ENCODE data around the gene TMEM125.

Gene TMEM125

GRCh38 chr1:43293176-43293575 lies 23.4 kb downstream of the TMEM125 start:
- no peaks in the 10 kb centered on the region for H3K9me3 Mint-ChIP-seq
- ATAC-seq (no peak), DNase-seq (no peak)
- peaks cover 24% of the 10 kb centered on the region for H3K4me1 Mint-ChIP-seq
- H3K27ac Mint-ChIP-seq, result peak overlapping the region; percentile 62 to 79
- H3K4me3 Mint-ChIP-seq, result no peak overlapping the region
- H3K27me3 Mint-ChIP-seq, result no peaks in the 10 kb centered on the region

DNA sequence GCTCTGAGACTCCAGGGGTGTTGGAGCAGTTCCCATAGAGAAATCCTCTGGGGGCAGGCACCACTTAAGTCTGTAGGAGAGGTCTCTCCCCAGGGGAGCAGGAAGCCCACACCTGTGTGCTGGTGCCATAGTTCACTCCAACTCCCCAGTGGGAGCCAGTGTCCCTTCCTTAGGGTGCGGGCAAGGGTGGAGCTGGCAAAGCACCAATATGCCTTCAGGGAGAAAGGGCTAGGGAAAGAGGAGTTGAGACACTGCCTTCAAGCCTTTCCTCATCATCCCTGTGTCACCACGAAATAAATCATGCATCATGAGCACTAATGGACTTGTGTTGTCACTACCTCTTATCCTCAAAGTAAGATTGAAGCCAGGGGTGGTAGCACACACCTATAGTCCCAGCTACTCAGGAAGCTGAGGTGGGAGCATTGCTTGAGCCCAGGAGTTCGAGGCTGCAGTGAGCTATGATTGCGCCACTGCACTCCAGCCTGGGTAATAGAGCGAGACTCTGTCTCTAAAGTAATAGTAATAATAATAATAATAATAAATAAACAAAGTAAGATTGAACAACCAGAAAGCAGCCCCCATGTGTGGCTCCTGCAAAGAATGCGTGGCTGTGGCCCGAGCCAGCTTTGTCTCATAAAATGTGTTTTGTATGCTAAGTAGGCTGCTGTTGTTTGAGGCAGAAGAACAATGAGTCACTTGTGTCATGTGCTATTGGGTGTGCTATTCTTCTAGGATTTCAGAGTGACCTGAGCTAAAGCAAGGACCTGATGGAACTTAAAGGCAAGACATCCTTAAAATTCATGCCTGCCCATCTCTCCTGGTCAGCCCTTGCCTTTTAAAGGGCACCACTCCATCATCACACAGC lies 24.3 kb downstream of the TMEM125 start:
- H3K4me1 Mint-ChIP-seq, result peaks cover 24% of the 10 kb centered on the region

GRCh38 chr1:43294761-43295160 lies 25.0 kb downstream of the TMEM125 start:
- ATAC-seq (no peak), DNase-seq (no peak)
- Mint-ChIP-seq H3K9me3 (no peaks in the 10 kb centered on the region), H3K27ac (peak overlapping the region in 1 of 2 donors; percentile 19), H3K4me1 (peaks cover 24% of the 10 kb centered on the region), H3K27me3 (no peaks in the 10 kb centered on the region), H3K4me3 (no peak overlapping the region)

More for the DNA sequence above, 24.3 kb downstream of the TMEM125 start:
- Mint-ChIP-seq H3K9me3 (no peaks in the 10 kb centered on the region), H3K27ac (peak overlapping the region in 1 of 2 donors; percentile 79), H3K4me3 (no peak overlapping the region), H3K27me3 (no peaks in the 10 kb centered on the region)
- DNase-seq, result no peak
- no peak for ATAC-seq

GRCh38 chr1:43296207-43296606 lies 26.4 kb downstream of the TMEM125 start:
- H3K27ac Mint-ChIP-seq, result peak overlapping the region in 1 of 2 donors; percentile 94
- H3K9me3 Mint-ChIP-seq, result no peaks in the 10 kb centered on the region
- H3K4me3 Mint-ChIP-seq, result no peak overlapping the region
- ATAC-seq (no peak), DNase-seq (no peak)
- peaks cover 30% of the 10 kb centered on the region for H3K4me1 Mint-ChIP-seq
- H3K27me3 Mint-ChIP-seq, result no peaks in the 10 kb centered on the region

DNA sequence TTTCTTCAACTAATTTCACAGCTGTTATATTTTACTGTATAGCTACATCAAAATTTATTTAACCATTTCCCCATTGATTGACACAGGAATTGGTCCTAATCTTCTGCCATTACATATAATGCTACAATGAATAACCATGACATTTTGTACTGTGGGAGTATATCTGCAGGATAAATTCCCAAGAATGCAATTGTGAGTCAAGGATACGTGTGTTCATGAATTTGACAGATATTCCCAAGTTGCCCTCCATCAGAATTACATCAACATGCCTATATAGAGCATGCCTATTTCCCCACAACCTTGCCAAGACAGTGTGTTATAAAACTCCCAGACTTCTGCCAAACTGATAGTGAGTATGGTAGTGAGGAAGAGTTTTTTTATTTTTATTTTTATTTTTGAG lies 28.3 kb downstream of the TMEM125 start:
- no peak for DNase-seq

GRCh38 chr1:43299101-43299500 lies 29.3 kb downstream of the TMEM125 start:
- no peaks in the 10 kb centered on the region for H3K9me3 Mint-ChIP-seq
- H3K27me3 Mint-ChIP-seq, result no peaks in the 10 kb centered on the region
- no peak for ATAC-seq
- DNase-seq, result no peak
- H3K27ac Mint-ChIP-seq, result no peak overlapping the region
- H3K4me3 Mint-ChIP-seq, result no peak overlapping the region
- peaks cover 30% of the 10 kb centered on the region for H3K4me1 Mint-ChIP-seq

More for the DNA sequence above, 28.3 kb downstream of the TMEM125 start:
- Mint-ChIP-seq H3K4me3 (no peak overlapping the region), H3K27me3 (no peaks in the 10 kb centered on the region), H3K4me1 (peaks cover 30% of the 10 kb centered on the region), H3K9me3 (no peaks in the 10 kb centered on the region), H3K27ac (peak overlapping the region in 1 of 2 donors; percentile 9)
- ATAC-seq, result no peak

DNA sequence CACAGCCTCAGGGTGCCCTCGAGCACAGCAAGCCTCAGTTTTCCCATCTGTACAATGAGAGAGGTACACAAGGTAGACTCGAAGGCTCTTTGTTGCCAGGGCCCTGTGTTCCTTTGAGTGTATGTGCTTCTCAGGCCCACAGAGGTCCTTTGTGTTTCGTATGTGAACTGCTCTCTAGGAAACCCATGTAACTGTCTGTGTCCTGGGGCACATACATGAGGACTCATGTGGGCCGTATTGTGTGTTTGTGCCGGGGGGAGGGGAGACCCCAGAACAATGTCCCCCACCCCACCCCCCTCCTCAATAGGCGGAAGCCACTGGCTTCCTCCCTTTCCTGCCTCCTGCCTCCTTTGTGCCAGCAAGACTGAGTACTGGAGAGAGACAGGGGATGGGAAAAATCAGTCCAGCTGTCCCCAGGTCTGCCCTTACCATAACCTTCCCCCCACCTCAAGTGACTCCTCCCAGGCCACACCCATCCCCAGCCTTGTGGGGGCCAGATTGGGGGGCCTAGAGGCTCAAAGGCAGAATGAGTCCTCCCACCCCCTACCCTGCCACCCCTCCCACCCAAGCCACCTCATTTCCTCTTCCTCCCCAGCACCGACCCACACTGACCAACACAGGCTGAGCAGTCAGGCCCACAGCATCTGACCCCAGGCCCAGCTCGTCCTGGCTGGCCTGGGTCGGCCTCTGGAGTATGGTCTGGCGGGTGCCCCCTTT lies 30.8 kb downstream of the TMEM125 start, which contains the start of gene TIE1:
Gene TIE1, plus strand, starts transcription at position 605 of the 717 bp plus-strand sequence. Its CDS starts 90 bp downstream, at position 695.
- peak within 1 kb of the TSS in 1 of 2 donors; percentile 85 for H3K27ac Mint-ChIP-seq
- DNase-seq, result no peak
- no peak within 1 kb of the TSS for H3K4me3 Mint-ChIP-seq
- H3K9me3 Mint-ChIP-seq, result no peaks in the 10 kb centered on the region
- ATAC-seq, result no peak
- peaks cover 20% of the 10 kb centered on the region for H3K4me1 Mint-ChIP-seq
- no peaks in the 10 kb centered on the region for H3K27me3 Mint-ChIP-seq

DNA sequence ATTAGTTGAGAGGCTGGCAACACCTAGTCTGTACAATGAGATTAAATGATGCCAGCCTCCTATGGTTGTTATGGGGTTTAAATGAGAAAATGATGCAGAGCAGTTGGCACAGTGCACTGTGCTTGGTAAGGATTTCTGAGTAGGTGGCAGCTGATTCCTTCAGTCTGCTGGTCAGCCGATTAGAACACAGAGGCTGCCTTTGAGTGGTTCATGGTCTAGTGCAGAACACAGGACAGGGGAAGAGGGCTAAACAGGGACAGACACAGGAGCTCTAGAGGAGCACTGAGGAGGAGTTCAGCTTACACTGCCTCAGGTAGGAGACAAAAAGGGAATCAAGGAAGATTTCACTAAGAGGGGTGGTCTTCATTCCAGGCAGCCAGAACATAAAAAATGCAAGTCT lies 32.4 kb downstream of the TMEM125 start:
- peaks cover 6% of the 10 kb centered on the region for H3K4me1 Mint-ChIP-seq
- H3K4me3 Mint-ChIP-seq, result no peak overlapping the region

DNA sequence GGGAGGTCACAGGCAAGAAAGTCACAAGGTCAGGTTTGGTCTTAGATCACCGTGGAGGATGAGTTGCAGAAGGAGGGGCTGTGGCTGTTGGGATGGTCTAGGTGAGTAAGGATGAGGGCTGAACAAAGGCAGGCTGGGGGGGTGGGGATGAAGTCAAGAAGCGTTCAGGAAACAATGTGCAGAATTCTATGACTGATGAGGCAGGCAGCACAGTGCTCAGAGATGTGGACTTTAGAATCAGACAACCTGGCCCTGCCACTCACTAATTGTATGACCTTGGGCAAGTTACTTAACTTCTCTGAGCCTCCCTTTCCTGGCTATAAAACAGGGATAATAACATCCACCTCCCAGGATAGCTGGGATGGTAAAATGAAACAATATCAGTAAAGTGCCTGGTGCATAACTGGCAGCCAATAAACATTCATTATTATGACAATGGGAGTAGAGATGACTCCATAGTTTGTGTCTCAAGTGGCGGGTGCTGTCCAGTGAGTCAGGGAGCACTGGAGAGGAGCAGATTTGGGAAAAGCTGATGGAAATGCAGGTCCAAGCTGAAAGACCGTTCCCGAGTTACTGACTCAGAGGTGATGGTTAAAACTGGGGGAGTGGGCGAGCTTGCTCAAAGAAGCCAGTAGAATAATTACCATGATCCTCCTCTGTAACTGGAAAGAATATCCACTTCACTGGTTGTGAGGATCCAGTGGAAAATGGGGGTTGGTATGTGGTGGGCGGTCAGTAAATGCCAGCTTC lies 33.1 kb downstream of the TMEM125 start:
- no peak for ATAC-seq
- no peaks in the 10 kb centered on the region for H3K9me3 Mint-ChIP-seq
- no peak overlapping the region for H3K4me3 Mint-ChIP-seq
- peaks cover 6% of the 10 kb centered on the region for H3K4me1 Mint-ChIP-seq
- no peak for DNase-seq
- no peak overlapping the region for H3K27ac Mint-ChIP-seq
- peaks cover 3% of the 10 kb centered on the region for H3K27me3 Mint-ChIP-seq

More for the DNA sequence above, 32.4 kb downstream of the TMEM125 start:
- no peak for DNase-seq
- no peaks in the 10 kb centered on the region for H3K9me3 Mint-ChIP-seq
- no peaks in the 10 kb centered on the region for H3K27me3 Mint-ChIP-seq
- no peak for ATAC-seq
- H3K27ac Mint-ChIP-seq, result peak overlapping the region in 1 of 2 donors; percentile 22

DNA sequence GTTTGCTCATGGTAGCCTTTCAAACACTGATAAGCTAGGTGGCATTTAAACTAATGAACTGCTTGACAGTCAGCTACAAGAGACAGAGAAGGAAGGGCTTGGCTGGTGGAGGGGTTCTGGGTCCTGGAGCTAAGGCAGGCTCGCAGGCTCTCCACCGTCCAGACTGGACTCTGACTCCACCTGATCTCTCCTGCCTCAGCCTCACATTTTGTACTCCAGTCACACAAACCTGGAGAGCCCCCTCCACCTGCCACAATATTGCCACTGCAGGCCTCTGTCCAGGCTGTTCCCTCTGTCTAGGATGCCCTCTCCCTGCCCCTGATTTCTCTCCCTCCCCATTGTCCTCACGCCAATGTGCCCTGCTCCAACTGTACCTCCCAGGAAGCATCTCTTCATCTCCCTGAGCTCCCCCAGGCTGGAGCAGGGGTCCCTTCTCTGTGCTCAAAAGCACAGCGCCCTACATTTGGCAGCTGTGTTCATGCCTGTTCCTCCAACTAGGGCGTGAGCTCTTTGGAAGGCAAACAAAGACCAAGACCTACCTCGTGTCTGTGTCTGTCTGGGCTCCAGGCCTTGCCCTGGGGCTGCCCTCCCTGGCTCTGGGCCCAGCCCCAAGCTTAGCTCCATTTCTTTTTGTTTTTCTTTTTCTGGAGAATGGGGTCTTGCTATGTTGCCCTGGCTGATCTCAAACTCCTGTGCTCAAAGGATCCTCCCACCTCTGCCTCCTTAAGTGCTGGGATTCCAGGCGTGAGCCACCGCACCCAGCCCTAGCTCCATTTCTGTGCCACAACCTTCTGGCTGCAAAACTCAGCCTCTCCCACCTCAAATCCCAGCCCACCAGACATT lies 33.9 kb downstream of the TMEM125 start:
- peaks cover 6% of the 10 kb centered on the region for H3K27me3 Mint-ChIP-seq
- H3K4me1 Mint-ChIP-seq, result peaks cover 6% of the 10 kb centered on the region

DNA sequence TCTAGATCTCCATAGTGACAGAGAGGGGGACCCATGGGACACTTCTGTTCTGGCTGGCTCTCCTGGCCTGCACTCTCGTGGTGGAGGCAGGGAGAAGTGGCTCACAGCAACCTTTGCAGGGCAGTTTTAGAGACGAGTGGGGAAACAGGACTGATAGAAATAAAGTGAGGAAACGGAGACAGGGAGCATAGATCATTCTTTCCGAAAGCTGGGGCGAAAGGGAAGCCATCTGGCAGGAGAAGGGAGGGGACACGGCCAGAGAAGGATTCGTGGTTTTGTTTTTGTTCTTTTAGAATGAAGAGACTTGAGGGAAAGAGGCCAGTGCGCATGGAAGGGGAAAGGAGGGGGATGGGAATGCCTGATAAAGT lies 34.5 kb downstream of the TMEM125 start:
- peaks cover 6% of the 10 kb centered on the region for H3K4me1 Mint-ChIP-seq
- peaks cover 6% of the 10 kb centered on the region for H3K27me3 Mint-ChIP-seq
- H3K9me3 Mint-ChIP-seq, result no peaks in the 10 kb centered on the region
- no peak for ATAC-seq
- peak overlapping the region in 1 of 2 donors; percentile 93 for H3K27ac Mint-ChIP-seq
- DNase-seq, result no peak
- no peak overlapping the region for H3K4me3 Mint-ChIP-seq

More for the DNA sequence above, 33.9 kb downstream of the TMEM125 start:
- peak overlapping the region in 1 of 2 donors; percentile 93 for H3K27ac Mint-ChIP-seq
- no peak overlapping the region for H3K4me3 Mint-ChIP-seq
- DNase-seq (no peak), ATAC-seq (no peak)
- H3K9me3 Mint-ChIP-seq, result no peaks in the 10 kb centered on the region

GRCh38 chr1:43304771-43305300 lies 35.1 kb downstream of the TMEM125 start:
- H3K9me3 Mint-ChIP-seq, result no peaks in the 10 kb centered on the region
- ATAC-seq (no peak), DNase-seq (no peak)
- peaks cover 6% of the 10 kb centered on the region for H3K4me1 Mint-ChIP-seq
- peaks cover 6% of the 10 kb centered on the region for H3K27me3 Mint-ChIP-seq
- no peak overlapping the region for H3K27ac Mint-ChIP-seq
- no peak overlapping the region for H3K4me3 Mint-ChIP-seq

DNA sequence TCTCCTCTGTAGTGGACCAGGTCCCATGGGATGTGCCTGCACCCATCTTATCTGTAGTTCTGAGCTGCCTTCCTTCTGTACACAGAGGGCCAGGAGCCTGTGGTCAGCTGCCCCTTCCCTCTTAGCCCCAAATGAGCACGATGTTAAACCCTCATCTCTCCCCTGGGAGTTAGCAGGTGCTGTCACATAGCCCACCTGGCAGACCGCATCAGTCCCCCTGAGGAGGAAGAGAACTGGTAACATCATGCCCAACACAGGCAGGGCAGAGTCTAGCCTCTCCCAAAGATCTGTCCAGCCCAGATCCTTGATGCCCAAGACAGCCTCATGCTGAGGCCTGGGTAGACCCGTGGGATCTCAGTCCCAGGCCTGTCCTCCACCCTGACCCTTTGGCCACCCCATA lies 35.7 kb downstream of the TMEM125 start:
- peaks cover 6% of the 10 kb centered on the region for H3K27me3 Mint-ChIP-seq
- peaks cover 5% of the 10 kb centered on the region for H3K4me1 Mint-ChIP-seq
- DNase-seq (no peak), ATAC-seq (no peak)
- H3K4me3 Mint-ChIP-seq, result no peak overlapping the region
- H3K27ac Mint-ChIP-seq, result no peak overlapping the region
- H3K9me3 Mint-ChIP-seq, result no peaks in the 10 kb centered on the region

DNA sequence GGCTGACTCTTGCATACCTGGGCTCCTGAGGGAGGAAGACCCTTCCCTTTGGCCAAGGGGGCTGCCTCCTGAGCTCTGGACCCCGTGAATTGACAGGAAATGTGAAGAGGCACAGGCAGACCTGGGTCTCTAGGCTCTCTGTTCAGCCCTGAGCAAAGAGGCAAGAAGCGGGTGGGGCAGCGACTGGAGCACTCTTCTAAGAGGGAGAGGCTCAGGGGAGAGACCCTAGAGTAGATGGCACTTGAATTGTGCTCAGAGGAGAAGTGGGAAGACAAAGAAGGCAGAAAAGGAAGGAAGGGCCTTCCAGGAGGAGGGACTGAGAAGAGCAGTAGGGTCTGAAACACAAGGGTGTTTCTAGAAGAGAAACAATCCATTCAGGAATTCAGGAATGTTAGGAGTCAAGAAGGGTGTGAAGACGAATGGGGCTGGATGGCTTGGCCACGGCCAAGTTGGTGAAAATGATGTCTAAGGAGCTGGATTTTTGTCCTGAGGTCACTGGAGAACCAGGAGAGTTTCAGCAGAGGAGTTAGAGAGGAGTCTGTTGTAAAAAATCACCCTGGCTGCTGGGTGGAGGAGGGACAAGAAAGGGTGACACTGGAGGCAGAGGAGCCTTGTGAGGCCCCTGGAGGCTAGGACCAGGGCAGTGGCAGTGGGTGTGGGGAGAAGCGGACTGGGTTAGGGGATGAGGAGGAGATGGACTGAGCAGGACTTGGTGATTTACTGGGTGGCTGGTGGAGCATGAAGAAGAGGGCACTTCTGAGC lies 36.3 kb downstream of the TMEM125 start:
- no peak for DNase-seq
- Mint-ChIP-seq H3K27ac (peak overlapping the region in 1 of 2 donors; percentile 48), H3K27me3 (peaks cover 6% of the 10 kb centered on the region), H3K4me1 (no peaks in the 10 kb centered on the region), H3K9me3 (no peaks in the 10 kb centered on the region), H3K4me3 (no peak overlapping the region)
- no peak for ATAC-seq
